Measurements from ENCODE around the gene IGHMBP2.

The IGHMBP2 gene

DNA sequence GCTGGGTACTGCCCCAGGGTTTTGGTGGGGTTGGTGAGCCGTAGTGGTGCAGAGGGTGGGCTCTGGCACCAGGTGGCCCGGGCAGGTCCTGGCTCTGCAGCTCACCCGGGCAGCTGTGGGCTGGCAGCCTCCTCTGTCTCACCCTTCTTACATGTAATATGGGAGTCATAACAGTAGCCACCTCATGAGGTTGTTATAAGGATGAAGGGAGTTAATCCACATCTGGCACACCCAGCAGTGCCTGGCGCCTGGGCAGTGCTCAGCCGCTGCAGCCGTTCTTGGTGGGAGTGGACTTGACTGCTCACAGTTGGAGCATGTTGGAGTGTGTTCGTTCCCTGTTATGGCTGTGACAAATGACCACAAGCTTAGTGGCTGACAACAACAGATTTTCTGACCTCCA lies 28.7 kb downstream of the IGHMBP2 start:
- Histone ChIP-seq H3K36me3 (ENCODE audit: control insufficient read depth in 5 of 5, insufficient read depth in 5 of 5, low read length in 5 of 5) (peaks cover 0 to 84% (median 75%) of the 10 kb centered on the region in 5 donors), H3K9me3 (ENCODE audit: control insufficient read depth in 5 of 5, low read length in 5 of 5) (no peaks in the 10 kb centered on the region), H3K4me1 (ENCODE audit: control insufficient read depth in 5 of 5, insufficient read depth in 5 of 5, low read length in 5 of 5) (peaks cover 0 to 19% (median 11%) of the 10 kb centered on the region in 5 donors), H3K27me3 (ENCODE audit: control insufficient read depth in 5 of 5, insufficient read depth in 4 of 5, low read length in 5 of 5) (no peaks in the 10 kb centered on the region), H3K4me3 (ENCODE audit: low read depth in 1 of 5, low read length in 5 of 5) (no peak overlapping the region), H3K9ac (ENCODE audit: low read length in 5 of 5) (no peak overlapping the region), H3K27ac (ENCODE audit: low read depth, low read length) (no peak overlapping the region)

DNA sequence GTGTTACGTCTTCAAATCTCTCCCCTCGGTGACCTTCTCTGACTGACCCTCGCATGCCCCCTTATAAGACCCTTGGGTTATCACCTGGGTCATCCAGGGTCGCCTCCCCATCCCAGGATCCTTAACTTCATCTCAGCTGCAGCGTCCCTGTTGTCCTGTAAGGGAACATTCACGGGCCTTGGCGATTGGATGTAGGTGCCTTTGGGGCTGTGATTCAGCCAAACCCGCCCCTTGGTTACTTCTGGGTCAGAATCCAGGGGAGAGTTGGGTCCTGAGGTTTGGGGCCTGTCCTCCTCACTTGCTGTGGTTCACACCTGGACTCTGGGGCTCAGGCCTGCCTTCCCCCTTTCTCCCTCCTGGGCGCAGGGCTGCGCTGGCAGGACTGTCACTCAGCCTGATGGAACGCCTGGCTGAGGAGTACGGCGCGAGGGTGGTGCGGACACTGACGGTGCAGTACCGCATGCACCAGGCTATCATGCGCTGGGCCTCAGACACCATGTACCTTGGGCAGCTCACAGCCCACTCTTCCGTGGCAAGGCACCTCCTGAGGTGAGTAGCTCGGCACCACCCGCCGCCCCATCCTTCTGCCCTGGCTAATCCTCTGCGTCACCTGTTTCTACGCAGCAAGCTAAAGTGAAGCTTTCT lies 29.4 kb downstream of the IGHMBP2 start:
- Histone ChIP-seq H3K9me3 (ENCODE audit: control insufficient read depth in 5 of 5, low read length in 5 of 5) (no peaks in the 10 kb centered on the region), H3K27ac (ENCODE audit: low read depth, low read length) (no peak overlapping the region), H3K36me3 (ENCODE audit: control insufficient read depth in 5 of 5, insufficient read depth in 5 of 5, low read length in 5 of 5) (peaks cover 0 to 91% (median 81%) of the 10 kb centered on the region in 5 donors), H3K4me3 (ENCODE audit: low read depth in 1 of 5, low read length in 5 of 5) (no peak overlapping the region), H3K4me1 (ENCODE audit: control insufficient read depth in 5 of 5, insufficient read depth in 5 of 5, low read length in 5 of 5) (peaks cover 0 to 13% (median 5%) of the 10 kb centered on the region in 5 donors), H3K9ac (ENCODE audit: low read length in 5 of 5) (no peak overlapping the region), H3K27me3 (ENCODE audit: control insufficient read depth in 5 of 5, insufficient read depth in 4 of 5, low read length in 5 of 5) (no peaks in the 10 kb centered on the region)

DNA sequence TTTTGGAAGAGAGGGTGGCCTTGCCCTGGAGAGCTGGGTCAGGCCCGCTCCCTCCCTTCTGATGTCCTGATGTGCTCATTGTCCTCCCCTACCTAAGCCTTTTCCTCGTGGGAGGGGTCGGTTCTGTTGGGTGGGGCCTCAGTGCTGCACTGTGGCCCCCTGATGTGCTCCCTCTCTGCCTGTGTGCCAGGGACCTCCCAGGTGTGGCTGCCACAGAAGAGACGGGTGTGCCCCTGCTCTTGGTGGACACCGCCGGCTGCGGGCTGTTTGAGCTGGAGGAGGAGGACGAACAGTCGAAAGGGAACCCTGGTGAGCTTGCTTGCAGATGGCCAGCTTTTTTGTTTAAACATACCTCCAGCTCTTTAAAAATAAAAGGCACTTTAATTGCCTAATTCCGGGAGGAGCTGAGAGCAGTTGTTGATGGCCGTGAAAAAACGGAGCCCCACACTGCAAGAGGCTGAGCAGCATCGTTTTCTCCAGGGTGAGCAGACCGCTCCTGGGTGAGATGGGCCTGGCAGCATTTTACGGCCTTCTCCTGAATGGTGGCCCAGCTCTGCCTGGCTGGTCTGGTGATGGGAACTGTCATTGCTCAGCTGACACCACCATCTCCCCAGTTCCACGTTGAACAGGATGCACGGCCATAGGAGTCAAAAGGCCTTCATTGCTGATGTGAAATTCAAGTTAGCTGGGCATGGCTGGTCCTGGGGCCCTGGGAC lies 30.1 kb downstream of the IGHMBP2 start:
- H3K4me3 ChIP-seq (ENCODE audit: low read depth in 1 of 5, low read length in 5 of 5), result no peak overlapping the region
- H3K36me3 ChIP-seq (ENCODE audit: control insufficient read depth in 5 of 5, insufficient read depth in 5 of 5, low read length in 5 of 5), result peaks cover 0 to 95% (median 86%) of the 10 kb centered on the region in 5 donors
- no peaks in the 10 kb centered on the region for H3K9me3 ChIP-seq (ENCODE audit: control insufficient read depth in 5 of 5, low read length in 5 of 5)
- H3K4me1 ChIP-seq (ENCODE audit: control insufficient read depth in 5 of 5, insufficient read depth in 5 of 5, low read length in 5 of 5), result peaks cover 0 to 6% (median 0%) of the 10 kb centered on the region in 5 donors
- no peak overlapping the region for H3K27ac ChIP-seq (ENCODE audit: low read depth, low read length)
- no peak overlapping the region for H3K9ac ChIP-seq (ENCODE audit: low read length in 5 of 5)
- no peaks in the 10 kb centered on the region for H3K27me3 ChIP-seq (ENCODE audit: control insufficient read depth in 5 of 5, insufficient read depth in 4 of 5, low read length in 5 of 5)

DNA sequence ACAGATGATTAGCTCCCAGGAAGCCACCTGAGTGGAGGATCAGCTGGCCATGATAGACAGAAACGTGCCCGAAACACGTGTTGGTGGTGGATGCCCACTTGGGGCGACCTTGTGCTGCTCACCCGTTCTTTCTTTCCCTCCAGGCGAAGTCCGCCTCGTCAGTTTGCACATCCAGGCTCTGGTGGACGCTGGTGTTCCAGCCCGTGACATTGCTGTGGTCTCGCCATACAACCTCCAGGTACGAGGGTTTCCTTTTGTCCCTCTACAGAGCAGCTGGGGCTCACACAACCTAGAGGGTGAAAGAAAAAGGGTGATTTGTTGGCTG lies 30.6 kb downstream of the IGHMBP2 start:
- H3K27ac ChIP-seq (ENCODE audit: low read depth, low read length), result no peak overlapping the region
- no peaks in the 10 kb centered on the region for H3K9me3 ChIP-seq (ENCODE audit: control insufficient read depth in 5 of 5, low read length in 5 of 5)
- H3K4me3 ChIP-seq (ENCODE audit: low read depth in 1 of 5, low read length in 5 of 5), result no peak overlapping the region
- no peak overlapping the region for H3K9ac ChIP-seq (ENCODE audit: low read length in 5 of 5)
- peaks cover 0 to 2% (median 0%) of the 10 kb centered on the region in 5 donors for H3K4me1 ChIP-seq (ENCODE audit: control insufficient read depth in 5 of 5, insufficient read depth in 5 of 5, low read length in 5 of 5)
- H3K36me3 ChIP-seq (ENCODE audit: control insufficient read depth in 5 of 5, insufficient read depth in 5 of 5, low read length in 5 of 5), result peaks cover 0 to 95% (median 86%) of the 10 kb centered on the region in 5 donors
- no peaks in the 10 kb centered on the region for H3K27me3 ChIP-seq (ENCODE audit: control insufficient read depth in 5 of 5, insufficient read depth in 4 of 5, low read length in 5 of 5)

DNA sequence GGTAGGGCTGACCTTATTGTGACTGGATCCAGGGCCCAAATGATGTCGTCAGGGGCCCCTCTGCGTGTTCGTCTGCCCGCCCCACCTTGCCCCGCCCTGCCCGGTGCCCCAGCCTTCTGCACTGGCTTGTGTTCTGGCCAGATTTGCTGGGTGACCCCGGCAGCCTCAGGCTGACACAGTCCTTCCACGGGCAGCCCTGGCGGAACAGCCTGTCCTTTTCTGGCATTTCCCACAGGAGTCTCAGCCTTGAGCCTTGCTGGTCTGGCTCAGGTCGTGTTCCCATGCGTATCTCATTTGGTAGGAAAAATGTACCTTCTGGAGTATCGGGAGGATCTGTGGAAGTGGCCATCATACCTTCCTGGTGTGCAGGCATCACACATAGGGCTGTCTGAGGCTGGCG lies 31.0 kb downstream of the IGHMBP2 start:
- Histone ChIP-seq H3K27me3 (ENCODE audit: control insufficient read depth in 5 of 5, insufficient read depth in 4 of 5, low read length in 5 of 5) (no peaks in the 10 kb centered on the region), H3K4me3 (ENCODE audit: low read depth in 1 of 5, low read length in 5 of 5) (no peak overlapping the region), H3K36me3 (ENCODE audit: control insufficient read depth in 5 of 5, insufficient read depth in 5 of 5, low read length in 5 of 5) (peaks cover 0 to 95% (median 85%) of the 10 kb centered on the region in 5 donors), H3K9ac (ENCODE audit: low read length in 5 of 5) (no peak overlapping the region), H3K4me1 (ENCODE audit: control insufficient read depth in 5 of 5, insufficient read depth in 5 of 5, low read length in 5 of 5) (peaks cover 0 to 2% (median 0%) of the 10 kb centered on the region in 5 donors), H3K9me3 (ENCODE audit: control insufficient read depth in 5 of 5, low read length in 5 of 5) (no peaks in the 10 kb centered on the region), H3K27ac (ENCODE audit: low read depth, low read length) (no peak overlapping the region)

DNA sequence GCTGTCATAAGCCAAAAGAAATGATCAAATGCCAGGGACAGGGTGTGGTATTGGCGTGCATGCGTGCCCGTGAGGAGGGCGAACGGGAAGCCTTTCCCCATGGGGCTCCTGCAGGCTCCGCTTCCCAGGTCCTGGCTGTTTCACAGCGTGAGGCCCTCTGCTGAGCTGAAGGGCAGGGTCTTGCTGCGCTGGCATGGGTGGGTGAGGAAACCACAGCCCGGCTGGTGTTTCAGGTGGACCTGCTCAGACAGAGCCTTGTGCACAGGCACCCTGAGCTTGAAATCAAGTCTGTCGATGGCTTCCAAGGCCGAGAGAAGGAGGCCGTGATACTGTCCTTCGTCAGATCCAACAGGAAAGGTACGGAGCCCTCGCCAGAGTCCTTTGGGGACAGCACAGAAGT lies 31.4 kb downstream of the IGHMBP2 start:
- H3K27ac ChIP-seq (ENCODE audit: low read depth, low read length), result no peak overlapping the region
- peaks cover 0 to 2% (median 0%) of the 10 kb centered on the region in 5 donors for H3K4me1 ChIP-seq (ENCODE audit: control insufficient read depth in 5 of 5, insufficient read depth in 5 of 5, low read length in 5 of 5)
- peaks cover 0 to 95% (median 85%) of the 10 kb centered on the region in 5 donors for H3K36me3 ChIP-seq (ENCODE audit: control insufficient read depth in 5 of 5, insufficient read depth in 5 of 5, low read length in 5 of 5)
- H3K27me3 ChIP-seq (ENCODE audit: control insufficient read depth in 5 of 5, insufficient read depth in 4 of 5, low read length in 5 of 5), result no peaks in the 10 kb centered on the region
- H3K9ac ChIP-seq (ENCODE audit: low read length in 5 of 5), result no peak overlapping the region
- no peak overlapping the region for H3K4me3 ChIP-seq (ENCODE audit: low read depth in 1 of 5, low read length in 5 of 5)
- no peaks in the 10 kb centered on the region for H3K9me3 ChIP-seq (ENCODE audit: control insufficient read depth in 5 of 5, low read length in 5 of 5)

DNA sequence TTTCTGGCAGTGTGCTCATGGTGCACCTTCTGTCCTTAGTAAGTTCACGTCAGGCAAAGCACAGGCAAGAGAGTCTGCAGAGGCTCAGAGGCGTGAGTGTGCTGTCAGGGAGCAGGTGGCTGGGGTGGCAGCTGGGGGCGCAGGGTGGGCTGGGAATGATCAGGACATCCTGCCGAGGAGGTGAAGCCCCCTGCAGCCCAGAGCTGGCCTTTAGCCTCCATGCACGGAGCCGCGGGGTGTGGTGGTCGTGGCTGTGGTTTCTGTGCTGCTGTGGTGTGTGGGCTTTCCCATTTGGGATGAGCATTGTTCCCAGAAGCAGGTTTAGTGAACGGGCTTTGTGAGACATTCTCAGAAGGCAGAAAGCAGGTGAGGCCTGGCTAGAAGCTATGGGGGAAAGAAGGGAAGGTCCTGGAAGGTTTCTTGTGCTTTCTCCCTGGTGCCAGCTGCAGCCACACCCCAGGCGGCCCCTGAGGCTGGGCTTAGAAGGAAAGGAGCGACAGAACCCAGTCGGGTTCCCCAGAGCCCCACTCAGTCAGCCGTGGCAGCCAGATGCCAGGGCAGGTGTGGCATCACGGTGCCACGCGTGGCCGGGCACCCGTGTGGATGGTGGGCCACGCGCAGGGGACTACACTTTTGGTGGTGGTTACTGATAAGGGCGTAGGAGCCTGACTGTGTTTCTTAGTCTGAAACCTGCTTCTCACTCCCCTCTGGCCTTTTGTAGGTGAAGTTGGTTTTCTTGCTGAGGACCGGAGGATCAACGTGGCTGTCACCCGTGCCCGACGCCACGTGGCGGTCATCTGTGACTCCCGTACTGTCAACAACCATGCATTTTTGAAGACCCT lies 32.0 kb downstream of the IGHMBP2 start:
- Histone ChIP-seq H3K36me3 (ENCODE audit: control insufficient read depth in 5 of 5, insufficient read depth in 5 of 5, low read length in 5 of 5) (peaks cover 0 to 95% (median 83%) of the 10 kb centered on the region in 5 donors), H3K9me3 (ENCODE audit: control insufficient read depth in 5 of 5, low read length in 5 of 5) (no peaks in the 10 kb centered on the region), H3K4me3 (ENCODE audit: low read depth in 1 of 5, low read length in 5 of 5) (no peak overlapping the region), H3K9ac (ENCODE audit: low read length in 5 of 5) (no peak overlapping the region), H3K27me3 (ENCODE audit: control insufficient read depth in 5 of 5, insufficient read depth in 4 of 5, low read length in 5 of 5) (no peaks in the 10 kb centered on the region), H3K27ac (ENCODE audit: low read depth, low read length) (no peak overlapping the region), H3K4me1 (ENCODE audit: control insufficient read depth in 5 of 5, insufficient read depth in 5 of 5, low read length in 5 of 5) (peaks cover 0 to 2% (median 0%) of the 10 kb centered on the region in 5 donors)

DNA sequence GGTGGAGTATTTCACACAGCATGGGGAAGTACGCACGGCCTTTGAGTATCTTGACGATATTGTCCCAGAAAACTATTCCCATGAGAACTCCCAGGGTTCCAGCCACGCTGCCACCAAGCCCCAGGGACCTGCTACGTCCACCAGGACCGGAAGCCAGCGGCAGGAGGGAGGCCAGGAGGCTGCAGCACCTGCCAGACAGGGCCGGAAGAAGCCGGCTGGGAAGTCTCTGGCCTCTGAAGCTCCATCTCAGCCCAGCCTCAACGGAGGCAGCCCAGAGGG lies 32.6 kb downstream of the IGHMBP2 start:
- peaks cover 0 to 2% (median 0%) of the 10 kb centered on the region in 5 donors for H3K4me1 ChIP-seq (ENCODE audit: control insufficient read depth in 5 of 5, insufficient read depth in 5 of 5, low read length in 5 of 5)
- no peak overlapping the region for H3K4me3 ChIP-seq (ENCODE audit: low read depth in 1 of 5, low read length in 5 of 5)
- peaks cover 0 to 95% (median 79%) of the 10 kb centered on the region in 5 donors for H3K36me3 ChIP-seq (ENCODE audit: control insufficient read depth in 5 of 5, insufficient read depth in 5 of 5, low read length in 5 of 5)
- H3K27ac ChIP-seq (ENCODE audit: low read depth, low read length), result no peak overlapping the region
- H3K9me3 ChIP-seq (ENCODE audit: control insufficient read depth in 5 of 5, low read length in 5 of 5), result no peaks in the 10 kb centered on the region
- no peak overlapping the region for H3K9ac ChIP-seq (ENCODE audit: low read length in 5 of 5)
- H3K27me3 ChIP-seq (ENCODE audit: control insufficient read depth in 5 of 5, insufficient read depth in 4 of 5, low read length in 5 of 5), result no peaks in the 10 kb centered on the region

DNA sequence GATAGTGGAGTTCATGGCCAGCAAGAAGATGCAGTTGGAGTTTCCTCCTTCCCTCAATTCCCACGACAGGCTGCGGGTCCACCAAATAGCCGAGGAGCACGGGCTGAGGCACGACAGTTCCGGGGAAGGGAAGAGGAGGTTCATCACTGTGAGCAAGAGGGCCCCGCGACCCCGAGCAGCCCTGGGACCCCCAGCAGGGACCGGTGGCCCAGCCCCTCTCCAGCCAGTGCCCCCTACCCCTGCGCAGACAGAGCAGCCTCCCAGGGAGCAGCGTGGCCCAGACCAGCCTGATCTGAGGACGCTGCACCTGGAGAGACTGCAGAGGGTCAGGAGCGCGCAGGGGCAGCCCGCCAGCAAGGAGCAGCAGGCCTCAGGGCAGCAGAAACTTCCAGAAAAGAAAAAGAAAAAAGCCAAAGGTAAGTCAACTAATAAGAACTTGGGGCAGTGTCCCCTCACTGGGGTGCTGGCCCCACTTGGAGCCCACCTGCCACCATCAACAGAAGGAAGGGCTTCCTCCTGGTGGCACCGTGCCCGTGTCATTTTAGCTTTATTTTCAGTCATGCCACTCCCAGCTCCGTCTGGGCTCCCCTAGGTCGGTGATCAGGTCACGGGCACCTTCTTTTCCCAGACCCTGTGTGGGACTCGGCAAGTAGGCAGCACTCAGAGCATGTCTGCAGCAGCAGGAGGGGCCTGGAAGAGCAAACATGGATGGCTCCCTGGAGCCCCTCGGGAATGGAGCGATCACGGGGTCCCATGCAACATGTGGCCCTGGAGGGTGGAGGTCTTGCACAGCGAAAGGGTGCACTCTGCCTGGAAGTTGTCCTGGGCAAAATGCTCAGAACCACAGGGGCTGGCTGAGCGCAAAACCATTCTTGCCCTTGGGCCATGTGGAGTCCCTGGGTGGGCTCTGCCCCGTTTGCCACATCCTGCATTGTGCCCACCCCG lies 33.3 kb downstream of the IGHMBP2 start:
- Histone ChIP-seq H3K9me3 (ENCODE audit: control insufficient read depth in 5 of 5, low read length in 5 of 5) (no peaks in the 10 kb centered on the region), H3K9ac (ENCODE audit: low read length in 5 of 5) (no peak overlapping the region), H3K27me3 (ENCODE audit: control insufficient read depth in 5 of 5, insufficient read depth in 4 of 5, low read length in 5 of 5) (no peaks in the 10 kb centered on the region), H3K4me1 (ENCODE audit: control insufficient read depth in 5 of 5, insufficient read depth in 5 of 5, low read length in 5 of 5) (peaks cover 0 to 2% (median 0%) of the 10 kb centered on the region in 5 donors), H3K36me3 (ENCODE audit: control insufficient read depth in 5 of 5, insufficient read depth in 5 of 5, low read length in 5 of 5) (peaks cover 0 to 90% (median 77%) of the 10 kb centered on the region in 5 donors), H3K27ac (ENCODE audit: low read depth, low read length) (no peak overlapping the region), H3K4me3 (ENCODE audit: low read depth in 1 of 5, low read length in 5 of 5) (no peak overlapping the region)
